GM12801 (cell line): ENCODE results near the gene NGEF.

Source experiments
- CTCF ChIP-seq: IDR thresholded peaks from one replicate; pipeline ENCODE4 v1.5.1; 2011; ENCODE audit warnings: control low read depth; ENCODE audit not compliant: insufficient read length; ENCODE audit errors: extremely low read depth

Gene NGEF

GRCh38 chr2:232842689-232843088 is 170.4 kb downstream of the NGEF start:
- no peak for TF ChIP-seq CTCF

- no peak for TF ChIP-seq CTCF
These were observed 173.5 kb downstream of the NGEF start for GRCh38 chr2:232839411-232840079.

- TF ChIP-seq CTCF: no peak
These were observed 174.6 kb downstream of the NGEF start for GRCh38 chr2:232838406-232838874.

GRCh38 chr2:232836934-232837333 is 176.1 kb downstream of the NGEF start:
- no peak for TF ChIP-seq CTCF

- no peak for TF ChIP-seq CTCF
These were observed 177.3 kb downstream of the NGEF start for GRCh38 chr2:232835687-232836208.

- no peak for TF ChIP-seq CTCF
These were observed 179.2 kb downstream of the NGEF start for GRCh38 chr2:232833830-232834229.

- TF ChIP-seq CTCF: no peak
These were observed 181.6 kb downstream of the NGEF start for GRCh38 chr2:232831496-232831895.
